ENCODE data around the gene CNTFR.

CNTFR gene

DNA sequence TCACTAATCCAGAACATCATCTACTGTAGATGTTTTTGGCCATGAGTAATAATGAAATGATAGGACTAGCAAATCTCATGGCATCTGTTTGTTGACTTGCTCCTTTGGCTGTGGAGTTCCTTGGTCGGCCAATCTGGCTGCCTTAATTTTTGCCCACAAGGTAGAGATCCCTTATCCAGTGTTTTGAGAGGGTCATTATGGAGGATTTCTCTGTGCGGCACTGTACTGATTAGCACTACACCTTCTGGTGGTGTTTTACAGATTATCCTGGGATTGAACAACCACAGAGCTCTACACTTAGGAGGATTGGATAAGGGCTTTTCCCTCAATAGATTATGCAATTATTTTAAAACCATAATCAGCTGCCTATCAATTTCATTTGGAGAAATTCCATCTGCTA, 63.5 kb downstream of the CNTFR start:
- DNase-seq (ENCODE audit: low read depth in 1 of 2, low spot score in 1 of 2): no peak
- Histone ChIP-seq H3K4me3 (replicated peaks; ENCODE audit: insufficient read depth, low read length) (no peak overlapping the region), H3K27me3 (ENCODE audit: insufficient read depth, poor library complexity, severe bottlenecking) (peaks cover 4% of the 10 kb centered on the region), H3K27ac (replicated peaks) (no peak overlapping the region)
- no peak for TF ChIP-seq POLR2AphosphoS5 (IDR thresholded peaks at IDR 0.05; ENCODE audit: low read depth)
- TF ChIP-seq SPI1 (IDR thresholded peaks at IDR 0.05; ENCODE audit: borderline replicate concordance, low read depth): no peak
- TF ChIP-seq, protein P1, sequence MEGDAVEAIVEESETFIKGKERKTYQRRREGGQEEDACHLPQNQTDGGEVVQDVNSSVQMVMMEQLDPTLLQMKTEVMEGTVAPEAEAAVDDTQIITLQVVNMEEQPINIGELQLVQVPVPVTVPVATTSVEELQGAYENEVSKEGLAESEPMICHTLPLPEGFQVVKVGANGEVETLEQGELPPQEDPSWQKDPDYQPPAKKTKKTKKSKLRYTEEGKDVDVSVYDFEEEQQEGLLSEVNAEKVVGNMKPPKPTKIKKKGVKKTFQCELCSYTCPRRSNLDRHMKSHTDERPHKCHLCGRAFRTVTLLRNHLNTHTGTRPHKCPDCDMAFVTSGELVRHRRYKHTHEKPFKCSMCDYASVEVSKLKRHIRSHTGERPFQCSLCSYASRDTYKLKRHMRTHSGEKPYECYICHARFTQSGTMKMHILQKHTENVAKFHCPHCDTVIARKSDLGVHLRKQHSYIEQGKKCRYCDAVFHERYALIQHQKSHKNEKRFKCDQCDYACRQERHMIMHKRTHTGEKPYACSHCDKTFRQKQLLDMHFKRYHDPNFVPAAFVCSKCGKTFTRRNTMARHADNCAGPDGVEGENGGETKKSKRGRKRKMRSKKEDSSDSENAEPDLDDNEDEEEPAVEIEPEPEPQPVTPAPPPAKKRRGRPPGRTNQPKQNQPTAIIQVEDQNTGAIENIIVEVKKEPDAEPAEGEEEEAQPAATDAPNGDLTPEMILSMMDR (IDR thresholded peaks at IDR 0.05; ENCODE audit: insufficient read depth, low read length): no peak
- TF ChIP-seq GABPA (IDR thresholded peaks at IDR 0.05; ENCODE audit: low read depth): no peak

DNA sequence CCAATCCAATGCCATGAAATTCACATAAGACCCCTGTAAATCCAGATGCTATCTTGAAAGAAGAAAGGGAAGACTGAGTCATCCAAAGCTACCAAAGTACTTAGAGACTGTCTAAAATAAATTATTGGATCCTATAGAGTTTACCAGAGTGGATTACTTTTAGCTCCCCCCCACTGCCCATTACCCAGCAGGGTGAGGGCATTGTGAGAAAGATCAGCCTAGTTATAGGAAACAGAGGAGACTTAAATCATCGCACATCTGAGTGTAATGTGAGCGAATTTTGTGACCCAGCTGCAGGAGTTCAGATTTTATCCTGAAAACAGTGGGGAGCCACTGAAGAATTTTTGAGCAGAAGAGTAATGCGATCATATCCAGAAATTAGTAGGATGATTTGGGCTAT, 65.2 kb downstream of the CNTFR start:
- Histone ChIP-seq H3K4me3 (replicated peaks; ENCODE audit: insufficient read depth, low read length) (no peak overlapping the region), H3K27me3 (ENCODE audit: insufficient read depth, poor library complexity, severe bottlenecking) (peaks cover 4% of the 10 kb centered on the region), H3K27ac (replicated peaks) (no peak overlapping the region)
- TF ChIP-seq GABPA (IDR thresholded peaks at IDR 0.05; ENCODE audit: low read depth) (no peak), SPI1 (IDR thresholded peaks at IDR 0.05; ENCODE audit: borderline replicate concordance, low read depth) (no peak), POLR2AphosphoS5 (IDR thresholded peaks at IDR 0.05; ENCODE audit: low read depth) (no peak)
- TF ChIP-seq, protein P1 (IDR thresholded peaks at IDR 0.05; ENCODE audit: insufficient read depth, low read length): no peak
- TF ChIP-seq, protein P2, sequence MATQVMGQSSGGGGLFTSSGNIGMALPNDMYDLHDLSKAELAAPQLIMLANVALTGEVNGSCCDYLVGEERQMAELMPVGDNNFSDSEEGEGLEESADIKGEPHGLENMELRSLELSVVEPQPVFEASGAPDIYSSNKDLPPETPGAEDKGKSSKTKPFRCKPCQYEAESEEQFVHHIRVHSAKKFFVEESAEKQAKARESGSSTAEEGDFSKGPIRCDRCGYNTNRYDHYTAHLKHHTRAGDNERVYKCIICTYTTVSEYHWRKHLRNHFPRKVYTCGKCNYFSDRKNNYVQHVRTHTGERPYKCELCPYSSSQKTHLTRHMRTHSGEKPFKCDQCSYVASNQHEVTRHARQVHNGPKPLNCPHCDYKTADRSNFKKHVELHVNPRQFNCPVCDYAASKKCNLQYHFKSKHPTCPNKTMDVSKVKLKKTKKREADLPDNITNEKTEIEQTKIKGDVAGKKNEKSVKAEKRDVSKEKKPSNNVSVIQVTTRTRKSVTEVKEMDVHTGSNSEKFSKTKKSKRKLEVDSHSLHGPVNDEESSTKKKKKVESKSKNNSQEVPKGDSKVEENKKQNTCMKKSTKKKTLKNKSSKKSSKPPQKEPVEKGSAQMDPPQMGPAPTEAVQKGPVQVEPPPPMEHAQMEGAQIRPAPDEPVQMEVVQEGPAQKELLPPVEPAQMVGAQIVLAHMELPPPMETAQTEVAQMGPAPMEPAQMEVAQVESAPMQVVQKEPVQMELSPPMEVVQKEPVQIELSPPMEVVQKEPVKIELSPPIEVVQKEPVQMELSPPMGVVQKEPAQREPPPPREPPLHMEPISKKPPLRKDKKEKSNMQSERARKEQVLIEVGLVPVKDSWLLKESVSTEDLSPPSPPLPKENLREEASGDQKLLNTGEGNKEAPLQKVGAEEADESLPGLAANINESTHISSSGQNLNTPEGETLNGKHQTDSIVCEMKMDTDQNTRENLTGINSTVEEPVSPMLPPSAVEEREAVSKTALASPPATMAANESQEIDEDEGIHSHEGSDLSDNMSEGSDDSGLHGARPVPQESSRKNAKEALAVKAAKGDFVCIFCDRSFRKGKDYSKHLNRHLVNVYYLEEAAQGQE (IDR thresholded peaks at IDR 0.05; ENCODE audit: insufficient replicate concordance, low read depth): no peak
- DNase-seq (ENCODE audit: low read depth in 1 of 2, low spot score in 1 of 2): no peak

DNA sequence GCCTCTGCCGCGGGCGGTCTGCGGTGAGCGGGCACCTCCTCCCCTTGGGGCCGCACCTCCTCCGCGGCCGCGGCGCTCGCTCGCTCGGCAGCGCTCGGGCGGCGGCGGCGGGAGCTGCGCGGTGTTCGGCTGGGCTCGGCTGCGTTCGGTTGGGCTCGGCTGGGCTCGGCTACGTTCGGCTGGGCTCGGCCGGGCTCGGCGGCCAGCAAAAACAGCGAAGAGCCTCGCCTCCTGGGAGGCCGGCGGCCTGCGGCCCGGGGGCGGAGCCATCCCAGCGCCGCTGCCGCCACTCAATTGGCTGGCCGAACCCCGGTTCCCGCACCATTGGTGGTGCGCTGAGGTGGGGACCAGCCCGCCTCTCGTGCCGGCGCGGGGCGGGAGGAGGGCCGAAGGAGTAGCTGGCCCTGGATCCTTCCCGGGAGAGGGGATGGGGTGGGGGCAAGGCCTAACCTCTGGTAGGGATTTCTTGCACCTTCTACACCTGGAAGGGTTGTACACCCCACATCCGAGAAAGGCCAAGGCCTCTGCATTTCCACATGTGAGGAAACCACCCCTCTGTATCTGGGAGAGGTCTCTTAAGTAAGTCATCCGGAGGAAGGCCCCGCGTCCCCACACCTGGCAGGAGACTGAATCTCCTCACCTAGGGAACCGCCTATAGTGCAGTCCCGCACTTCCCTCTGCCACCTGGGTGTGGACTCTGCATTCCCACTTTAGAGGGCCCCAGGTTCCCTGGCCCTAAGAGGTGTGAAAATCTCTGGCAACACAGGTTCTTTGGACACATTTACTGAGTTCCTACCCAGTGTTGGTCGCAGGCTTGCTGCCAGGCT, 66.3 kb downstream of the CNTFR start, which contains the start of gene ENHO:
TSS of gene ENHO (minus strand) at position 20 of the 827 bp plus-strand sequence. CDS start 1,295 bp downstream, outside the sequence.
- TF ChIP-seq POLR2AphosphoS5 (IDR thresholded peaks at IDR 0.05; ENCODE audit: low read depth): no peak
- TF ChIP-seq, protein P2 (IDR thresholded peaks at IDR 0.05; ENCODE audit: insufficient replicate concordance, low read depth): no peak
- TF ChIP-seq GABPA (IDR thresholded peaks at IDR 0.05; ENCODE audit: low read depth): no peak
- TF ChIP-seq SPI1 (IDR thresholded peaks at IDR 0.05; ENCODE audit: borderline replicate concordance, low read depth): no peak
- Histone ChIP-seq H3K27me3 (ENCODE audit: insufficient read depth, poor library complexity, severe bottlenecking) (peaks cover 4% of the 10 kb centered on the region), H3K27ac (replicated peaks) (no peak within 1 kb of the TSS), H3K4me3 (replicated peaks; ENCODE audit: insufficient read depth, low read length) (peak within 1 kb of the TSS; percentile 29)
- DNase-seq (ENCODE audit: low read depth in 1 of 2, low spot score in 1 of 2): peak; percentile 64 to 80

DNA sequence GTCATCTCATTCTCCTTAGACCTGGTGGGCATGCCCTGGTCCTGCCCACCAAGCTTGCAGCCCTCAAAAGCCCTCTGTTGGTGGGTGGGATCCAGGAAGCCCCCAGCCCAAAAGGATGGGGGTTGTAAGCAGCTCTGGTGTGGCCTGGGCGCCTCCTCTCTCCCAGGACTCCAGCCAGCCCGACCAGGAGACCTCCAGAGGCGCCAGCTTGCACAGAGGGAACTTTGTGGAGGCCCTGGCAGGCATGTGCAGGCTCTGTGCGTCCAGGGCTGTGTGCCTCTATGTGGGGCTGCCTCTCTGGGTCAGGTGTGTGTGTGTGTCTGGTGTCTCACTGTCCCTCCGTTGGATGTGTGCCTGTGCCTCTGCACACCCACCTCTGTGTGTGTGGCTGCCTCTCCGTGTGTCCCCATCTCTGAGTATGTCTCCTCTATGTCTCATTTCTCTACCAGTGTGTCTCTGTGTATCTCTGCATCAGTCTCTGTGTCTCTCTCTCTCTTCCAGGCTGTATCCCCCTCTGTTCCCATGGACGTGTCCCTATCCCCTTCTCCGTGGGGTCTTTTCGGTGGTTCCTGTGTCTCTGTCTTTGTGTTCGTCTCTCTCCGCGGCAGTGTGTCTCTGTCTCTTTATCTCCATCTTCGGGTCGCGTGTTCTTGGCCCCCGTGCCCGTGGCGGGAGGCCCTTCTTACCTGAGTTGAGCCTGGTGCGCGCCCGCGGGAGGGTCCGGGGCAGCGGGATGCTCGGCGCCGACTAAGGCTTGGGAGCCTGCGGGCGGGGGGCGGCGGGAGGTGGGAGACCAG, 67.2 kb downstream of the CNTFR start:
- Histone ChIP-seq H3K27ac (replicated peaks) (no peak overlapping the region), H3K4me3 (replicated peaks; ENCODE audit: insufficient read depth, low read length) (peak overlapping the region; percentile 12), H3K27me3 (ENCODE audit: insufficient read depth, poor library complexity, severe bottlenecking) (peaks cover 4% of the 10 kb centered on the region)
- no peak for DNase-seq (ENCODE audit: low read depth in 1 of 2, low spot score in 1 of 2)
- no peak for TF ChIP-seq POLR2AphosphoS5 (IDR thresholded peaks at IDR 0.05; ENCODE audit: low read depth)
- TF ChIP-seq, protein P2 (IDR thresholded peaks at IDR 0.05; ENCODE audit: insufficient replicate concordance, low read depth): no peak
- TF ChIP-seq SPI1 (IDR thresholded peaks at IDR 0.05; ENCODE audit: borderline replicate concordance, low read depth): no peak
- no peak for TF ChIP-seq GABPA (IDR thresholded peaks at IDR 0.05; ENCODE audit: low read depth)
